Esophagus muscularis mucosa (tissue), 4 donors: ENCODE measurements around the gene MCF2L2. TPM values are rescaled to one million over a fixed set of nuclear protein-coding genes. Genes with fewer than 3 reads are reported as not detected.

ENCODE experiments used
- DNase-seq: peaks from one replicate; pipeline ENCODE4 v3.0.0-alpha.2; 2017; ENCODE audit errors: extremely low spot score
- H3K27ac ChIP-seq, 4 donors: fragments of 200-600 bp; sonication (generic); replicated peaks in 1 of 4; 1 replicate in 3 of 4; 2 replicates in 1 of 4; pipeline ENCODE4 v1.5.1; 2016 to 2019; ENCODE audit warnings: mild to moderate bottlenecking in 1 of 4
- H3K27me3 ChIP-seq, 4 donors: fragments of 200-600 bp; sonication (generic); one replicate each; pipeline versions ENCODE4 v1.5.1 to v1.6.0; 2016 to 2019
- H3K36me3 ChIP-seq, 4 donors: fragments of 200-600 bp; sonication (generic); one replicate each; pipeline ENCODE4 v1.5.1; 2016 to 2019
- H3K4me1 ChIP-seq, 4 donors: fragments of 200-600 bp; sonication (generic); one replicate each; pipeline ENCODE4 v1.5.1; 2016 to 2019
- H3K4me3 ChIP-seq, 4 donors: fragments of 200-600 bp; sonication (generic); 1 replicate in 2 of 4; 2 replicates in 2 of 4; pipeline ENCODE4 v1.5.1; 2016 to 2019; ENCODE audit warnings: mild to moderate bottlenecking in 4 of 4, moderate library complexity in 1 of 4
- H3K9me3 ChIP-seq, 4 donors: fragments of 200-600 bp; sonication (generic); 1 replicate in 3 of 4; 2 replicates in 1 of 4; pipeline ENCODE4 v1.5.1; 2016 to 2019
- CTCF ChIP-seq, 3 experiments: fragments of 200-600 bp in 2 of 3; fragments of 450-650 bp in 1 of 3; sonication (generic) in 2 of 3; IDR thresholded peaks; one replicate each; pipeline ENCODE4 v1.5.1; 2017 to 2019; ENCODE audit warnings: antibody characterized with exemption in 3 of 3, mild to moderate bottlenecking in 2 of 3, moderate library complexity in 1 of 3
- EP300 ChIP-seq: sonication (generic); formaldehyde crosslinking; IDR thresholded peaks from one replicate; pipeline ENCODE4 v1.6.1; 2017; ENCODE audit warnings: antibody characterized with exemption
- POLR2A ChIP-seq: fragments of 450-650 bp; IDR thresholded peaks from one replicate; pipeline ENCODE4 v1.6.1; 2017; ENCODE audit warnings: antibody characterized with exemption, moderate library complexity, mild to moderate bottlenecking, low read depth
- POLR2AphosphoS5 ChIP-seq, 2 donors: sonication (generic); formaldehyde crosslinking; IDR thresholded peaks; one replicate each; pipeline ENCODE4 v1.6.1; 2017; ENCODE audit warnings: antibody characterized with exemption in 2 of 2
- WGBS: methylation state at CpG from one replicate; pipeline ENCODE4 v1.1.5; 2018; 5-methylcytosine and 5-hydroxymethylcytosine counted together
- intact Hi-C: fragments of 100-400 bp; cut with DNase I; formaldehyde crosslinking; loops from one replicate; pipeline ENCODE4 v1.15.1; 2023
- total RNA-seq, 4 donors: library from RNA; depleted of rRNA; stranded (reverse); fragments of >200 nt; gene quantifications; one replicate each; pipeline versions ENCODE4 v1.1.0 to v1.2.1, GENCODE V29; 2016

The MCF2L2 gene
- total RNA-seq, 4 donors from 2014 or later: 0.99 to 3.3 (median 1.3) TPM

- Histone ChIP-seq H3K36me3 (peaks cover 0 to 12% (median 5%) of the 10 kb centered on the region in 4 donors), H3K4me3 (no peak overlapping the region), H3K27me3 (no peaks in the 10 kb centered on the region), H3K27ac (no peak overlapping the region), H3K4me1 (no peaks in the 10 kb centered on the region), H3K9me3 (no peaks in the 10 kb centered on the region)
- no peak for DNase-seq
- intact Hi-C loops: no loop called here
- 84% methylated on average over 5 of the region's 5 CpGs for WGBS
- TF ChIP-seq EP300: no peak
These were observed 162.5 kb downstream of the MCF2L2 start for GRCh38 chr3:183265834-183266417.

GRCh38 chr3:183265157-183265642, 163.2 kb downstream of the MCF2L2 start:
- Histone ChIP-seq H3K27ac (peak overlapping the region in 2 of 4 donors; percentile 2 to 25), H3K36me3 (peaks cover 0 to 6% (median 2%) of the 10 kb centered on the region in 4 donors), H3K27me3 (no peaks in the 10 kb centered on the region), H3K4me1 (peaks cover 0 to 2% (median under 1%) of the 10 kb centered on the region in 4 donors), H3K4me3 (no peak overlapping the region), H3K9me3 (no peaks in the 10 kb centered on the region)
- 76% methylated on average over 15 of the region's 15 CpGs for WGBS
- DNase-seq: no peak
- intact Hi-C loops: no loop called here
- TF ChIP-seq CTCF (IDR thresholded peaks at IDR 0.05): no peak

- Histone ChIP-seq H3K27me3 (no peaks in the 10 kb centered on the region), H3K4me3 (no peak overlapping the region), H3K27ac (no peak overlapping the region), H3K4me1 (peaks cover 0 to 10% (median 7%) of the 10 kb centered on the region in 4 donors), H3K36me3 (no peaks in the 10 kb centered on the region), H3K9me3 (no peaks in the 10 kb centered on the region)
- no peak for DNase-seq
- 73% methylated on average over 5 of the region's 5 CpGs for WGBS
- intact Hi-C loops: no loop called here
- no peak for TF ChIP-seq EP300
- no peak for TF ChIP-seq CTCF (IDR thresholded peaks at IDR 0.05)
- no peak for TF ChIP-seq POLR2AphosphoS5 (IDR thresholded peaks at IDR 0.05)
- TF ChIP-seq POLR2A: no peak
These were observed 164.2 kb downstream of the MCF2L2 start for GRCh38 chr3:183264268-183264667.

- intact Hi-C loops: no loop called here
These were observed 165.5 kb downstream of the MCF2L2 start for GRCh38 chr3:183262875-183263378.

More at GRCh38 chr3:183262875-183263378, 165.5 kb downstream of the MCF2L2 start:
- H3K4me1 ChIP-seq: peaks cover 0 to 14% (median 8%) of the 10 kb centered on the region in 4 donors
- no peak overlapping the region for H3K27ac ChIP-seq
- 92% methylated on average over 3 of the region's 3 CpGs for WGBS
- no peak for DNase-seq
- no peaks in the 10 kb centered on the region for H3K27me3 ChIP-seq
- H3K36me3 ChIP-seq: no peaks in the 10 kb centered on the region
- no peak for TF ChIP-seq CTCF (IDR thresholded peaks at IDR 0.05)
- TF ChIP-seq POLR2AphosphoS5 (IDR thresholded peaks at IDR 0.05): no peak
- TF ChIP-seq POLR2A: no peak
- TF ChIP-seq EP300: no peak
- H3K9me3 ChIP-seq: no peaks in the 10 kb centered on the region
- no peak overlapping the region for H3K4me3 ChIP-seq
